Measurements from ENCODE around the gene CLDN1.

DNA sequence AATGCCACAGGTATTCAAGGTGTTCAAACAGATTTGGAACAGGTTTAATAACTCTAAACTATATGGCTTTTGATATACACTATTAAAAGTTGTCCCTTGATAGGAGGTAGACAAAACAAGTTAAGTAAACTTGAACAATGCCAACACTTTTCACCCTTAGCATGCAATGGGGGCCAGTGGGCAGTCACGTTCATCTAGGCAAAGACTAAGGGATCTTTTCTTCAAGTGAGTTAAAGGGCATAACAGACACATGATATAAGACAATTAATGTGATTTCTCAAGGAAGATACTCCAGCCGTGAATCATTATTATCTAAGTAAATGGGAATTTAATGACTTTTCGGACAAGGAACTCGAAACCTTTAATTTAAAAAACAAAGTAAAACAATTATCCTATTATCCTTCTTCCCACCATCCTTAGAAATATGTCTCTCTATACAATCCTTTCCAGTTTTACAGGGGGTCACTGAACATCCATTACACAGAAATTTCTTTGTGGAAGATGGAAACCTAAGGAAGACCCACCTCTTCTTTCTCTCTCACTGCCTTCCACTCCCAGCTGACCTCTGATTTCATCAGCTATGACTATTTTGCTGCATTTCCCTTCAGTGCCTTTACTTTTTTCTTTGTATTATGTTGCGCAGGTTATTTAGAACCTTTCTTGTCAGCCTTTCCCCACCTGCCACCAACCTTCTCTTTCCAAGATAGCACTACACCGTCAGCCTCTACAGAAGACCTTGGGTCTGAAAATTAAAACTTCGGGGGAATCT is 1.5 kb downstream of the CLDN1 start:
- TF ChIP-seq, protein P1, sequence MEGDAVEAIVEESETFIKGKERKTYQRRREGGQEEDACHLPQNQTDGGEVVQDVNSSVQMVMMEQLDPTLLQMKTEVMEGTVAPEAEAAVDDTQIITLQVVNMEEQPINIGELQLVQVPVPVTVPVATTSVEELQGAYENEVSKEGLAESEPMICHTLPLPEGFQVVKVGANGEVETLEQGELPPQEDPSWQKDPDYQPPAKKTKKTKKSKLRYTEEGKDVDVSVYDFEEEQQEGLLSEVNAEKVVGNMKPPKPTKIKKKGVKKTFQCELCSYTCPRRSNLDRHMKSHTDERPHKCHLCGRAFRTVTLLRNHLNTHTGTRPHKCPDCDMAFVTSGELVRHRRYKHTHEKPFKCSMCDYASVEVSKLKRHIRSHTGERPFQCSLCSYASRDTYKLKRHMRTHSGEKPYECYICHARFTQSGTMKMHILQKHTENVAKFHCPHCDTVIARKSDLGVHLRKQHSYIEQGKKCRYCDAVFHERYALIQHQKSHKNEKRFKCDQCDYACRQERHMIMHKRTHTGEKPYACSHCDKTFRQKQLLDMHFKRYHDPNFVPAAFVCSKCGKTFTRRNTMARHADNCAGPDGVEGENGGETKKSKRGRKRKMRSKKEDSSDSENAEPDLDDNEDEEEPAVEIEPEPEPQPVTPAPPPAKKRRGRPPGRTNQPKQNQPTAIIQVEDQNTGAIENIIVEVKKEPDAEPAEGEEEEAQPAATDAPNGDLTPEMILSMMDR (IDR thresholded peaks at IDR 0.05; ENCODE audit: low read length): no peak
- TF ChIP-seq EZH2 (IDR thresholded peaks at IDR 0.05; ENCODE audit: borderline replicate concordance, low read length): no peak
